Adrenal gland (tissue), 5 donors: ENCODE measurements around the gene CDHR1.

ENCODE experiments used
- CTCF ChIP-seq, 6 experiments: fragments of 450-650 bp in 4 of 6; fragments of 200-600 bp in 2 of 6; sonication (generic) in 1 of 6; IDR thresholded peaks; 1 replicate in 5 of 6; 2 replicates in 1 of 6; pipeline versions ENCODE4 v1.5.1 to v1.8.0; 2016 to 2021; ENCODE audit warnings: antibody characterized with exemption in 6 of 6, mild to moderate bottlenecking in 2 of 6, moderate library complexity in 1 of 6
- POLR2A ChIP-seq, 2 donors: fragments of 450-650 bp; IDR thresholded peaks; one replicate each; pipeline ENCODE4 v1.6.1; 2017; ENCODE audit warnings: antibody characterized with exemption in 2 of 2, mild to moderate bottlenecking in 2 of 2, moderate library complexity in 1 of 2
- donor health status: DM: no; HTN: no; CAD: no.

- TF ChIP-seq CTCF (IDR thresholded peaks at IDR 0.05) (no peak), POLR2A (IDR thresholded peaks at IDR 0.05) (no peak)
Measured at GRCh38 chr10:84181631-84182030, 12.7 kb upstream of the CDHR1 start.
